SIG-M5 (cell line): Measurements from ENCODE around the gene TMED10.

Source experiments
- DNase-seq: peaks from one replicate; lab custom pipeline; 2025; lab: John Stamatoyannopoulos, UW

TMED10 gene

GRCh38 chr14:75084513-75084912 lies 91.9 kb downstream of the TMED10 start:
- no peak for DNase-seq

DNA sequence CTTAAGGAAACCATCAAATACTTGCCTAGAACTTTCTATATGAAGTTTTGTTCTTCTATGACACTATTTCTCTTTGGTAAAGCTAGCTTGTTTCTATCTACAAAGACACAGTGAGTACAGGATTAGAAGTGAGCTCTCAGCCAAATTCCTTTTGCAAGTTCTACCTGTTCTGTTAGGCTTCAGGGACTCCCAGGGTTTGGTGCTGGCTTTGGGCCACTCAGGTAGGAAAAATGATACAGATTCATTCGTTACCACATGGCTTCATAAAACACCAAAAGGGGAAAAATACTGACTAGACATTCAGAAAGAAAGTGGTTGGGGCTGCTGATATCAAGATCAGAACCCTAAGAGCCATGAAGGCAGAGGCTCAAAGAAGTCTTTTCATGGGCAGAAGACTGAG lies 93.1 kb downstream of the TMED10 start:
- no peak for DNase-seq

- no peak for DNase-seq
Observed at GRCh38 chr14:75081660-75082229, 94.7 kb downstream of the TMED10 start.
